ENCODE results near the gene RARRES1.

RARRES1 gene

DNA sequence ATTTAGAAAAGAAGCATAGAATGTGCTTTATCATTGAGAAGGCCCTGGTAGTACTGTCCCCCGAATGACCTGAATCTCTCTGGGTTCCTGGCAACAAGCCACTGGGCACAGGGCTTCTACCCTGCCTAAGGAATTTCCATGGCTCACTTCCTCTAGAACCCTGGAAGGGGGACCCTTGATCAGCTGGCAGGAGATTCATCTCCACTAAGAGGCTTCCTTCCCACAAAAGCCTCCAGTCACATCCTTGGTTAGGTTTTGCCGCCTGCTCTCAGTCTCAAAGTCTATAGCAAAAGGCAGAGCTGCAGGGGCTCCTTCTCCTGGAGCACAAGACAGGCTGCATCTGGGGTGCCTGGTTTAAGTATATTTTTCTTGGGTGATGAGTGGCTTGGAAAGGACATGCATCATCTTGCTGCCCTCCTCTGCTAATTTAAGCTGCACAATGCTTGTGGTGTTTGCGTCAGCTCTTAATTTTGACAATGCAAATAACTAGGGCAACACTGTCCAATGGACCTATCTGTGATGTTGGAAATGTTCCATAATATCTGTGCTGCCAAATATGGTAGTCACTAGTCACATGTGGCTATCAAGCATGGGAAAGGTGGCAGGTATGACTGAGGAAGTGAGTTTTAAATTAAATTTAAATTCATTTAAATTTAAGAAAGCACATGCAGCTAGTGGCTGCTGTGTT, 33.4 kb upstream of the RARRES1 start:
- DNase-seq: no peak

DNA sequence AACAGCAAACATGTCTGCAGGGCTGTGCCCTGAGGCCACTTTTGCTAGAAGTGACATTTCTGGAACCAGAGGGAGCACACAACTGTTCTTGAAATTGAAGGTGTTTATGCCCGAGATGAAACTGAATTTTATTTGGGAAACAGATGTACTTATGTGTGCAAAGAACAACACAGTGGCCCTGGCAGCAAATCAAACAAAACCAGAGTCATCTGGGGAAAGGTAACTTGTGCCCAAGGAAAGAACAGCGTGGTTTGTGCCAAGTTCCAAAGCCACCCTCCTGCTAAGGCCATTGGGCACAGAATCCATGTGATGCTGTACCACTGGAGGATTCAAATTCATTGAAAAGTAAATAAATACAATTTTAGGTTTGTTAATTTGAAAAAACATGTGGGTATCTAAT, 31.2 kb upstream of the RARRES1 start:
- DNase-seq: no peak

DNA sequence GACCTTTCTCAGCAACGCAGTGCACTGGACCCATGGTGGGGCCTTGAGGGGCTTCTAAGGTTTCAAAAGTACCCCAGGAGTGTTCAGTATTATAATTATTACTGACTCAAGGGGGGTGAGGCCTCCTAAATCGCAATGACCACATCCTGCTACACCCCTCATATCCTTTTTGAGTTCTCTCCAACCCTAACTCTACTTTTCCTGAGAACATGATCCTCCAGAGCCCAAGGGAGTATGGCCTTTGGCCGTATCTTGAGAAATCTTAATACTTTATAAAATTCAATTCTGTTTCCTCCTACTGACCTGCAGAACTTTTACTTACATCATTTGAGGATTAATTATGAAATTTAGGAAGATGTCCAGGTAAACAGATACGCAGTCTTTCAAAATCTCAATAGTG, 30.4 kb upstream of the RARRES1 start:
- DNase-seq: no peak

DNA sequence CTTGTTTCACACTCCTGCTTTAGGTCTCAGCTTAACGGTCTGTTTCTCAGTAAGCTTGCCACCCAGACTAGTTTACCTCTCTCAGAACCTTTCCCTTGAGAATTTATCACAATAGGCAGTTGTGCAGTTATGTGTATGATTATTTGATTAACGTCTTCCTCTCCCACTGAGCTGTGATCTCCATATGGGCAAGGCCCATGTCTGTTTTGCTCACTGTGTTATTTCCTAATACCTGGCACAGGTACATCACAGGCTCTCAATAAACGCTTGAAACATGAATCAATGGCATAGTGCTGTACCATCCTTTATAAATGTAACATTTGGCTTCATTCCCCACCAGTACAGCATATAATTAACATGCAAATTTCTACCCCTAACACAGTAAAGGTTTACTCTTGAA, 29.1 kb upstream of the RARRES1 start:
- DNase-seq: no peak

DNA sequence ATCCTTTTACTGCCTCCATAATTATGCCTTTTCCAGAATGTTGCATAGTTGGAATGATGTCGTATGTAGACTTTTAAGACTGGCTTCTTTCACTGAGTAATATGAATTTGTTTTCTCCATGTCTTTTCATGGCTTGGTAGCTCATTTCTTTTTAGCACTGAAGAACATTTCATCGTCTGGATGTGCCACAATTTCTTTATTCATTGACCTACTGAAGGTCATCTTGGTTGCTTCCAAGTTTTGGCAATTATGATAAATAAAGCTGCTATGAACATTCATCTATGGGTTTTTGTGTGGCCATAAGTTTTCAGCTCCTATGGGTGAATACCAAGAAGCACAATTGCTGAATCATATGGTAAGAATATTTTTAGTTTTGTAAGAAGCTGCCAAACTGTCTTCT, 23.2 kb upstream of the RARRES1 start:
- DNase-seq: no peak

DNA sequence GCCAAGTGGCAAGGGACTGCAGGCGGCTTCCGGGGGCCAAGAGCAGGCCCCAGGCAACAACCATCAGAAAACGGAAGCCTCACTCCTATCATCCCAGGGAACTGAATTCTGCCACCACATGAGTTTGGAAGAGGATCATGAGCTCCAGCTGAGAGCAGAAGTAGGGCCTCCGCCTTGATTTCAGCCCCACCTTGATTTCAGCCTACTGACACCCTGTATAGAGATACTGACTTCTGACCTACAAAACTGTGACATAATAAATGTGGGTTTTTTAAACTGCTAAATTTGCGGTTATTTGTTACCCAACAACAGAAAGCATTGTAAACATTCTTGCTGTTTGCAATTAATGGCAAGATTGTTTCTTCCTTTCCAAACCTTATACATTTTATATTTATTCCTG, 21.6 kb upstream of the RARRES1 start:
- no peak for DNase-seq

DNA sequence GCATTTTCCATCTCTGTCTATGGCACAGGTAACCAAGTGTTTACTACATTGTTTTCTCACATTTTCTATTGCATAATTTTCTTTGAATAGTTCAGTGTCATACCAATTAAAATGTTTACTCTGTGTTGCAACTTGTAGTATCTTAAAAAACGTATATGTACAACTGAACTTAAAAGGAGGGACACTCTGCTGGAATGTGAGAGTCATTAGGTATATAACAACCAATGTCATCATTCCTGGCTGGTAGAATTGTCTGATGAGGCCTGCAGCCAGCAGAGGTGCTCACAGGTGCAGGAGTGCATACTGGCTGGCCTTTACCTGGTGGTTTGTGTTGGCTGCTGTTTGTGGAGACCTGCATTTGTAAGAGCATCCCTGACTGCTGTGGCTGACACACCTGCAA, 19.1 kb upstream of the RARRES1 start:
- no peak for DNase-seq

DNA sequence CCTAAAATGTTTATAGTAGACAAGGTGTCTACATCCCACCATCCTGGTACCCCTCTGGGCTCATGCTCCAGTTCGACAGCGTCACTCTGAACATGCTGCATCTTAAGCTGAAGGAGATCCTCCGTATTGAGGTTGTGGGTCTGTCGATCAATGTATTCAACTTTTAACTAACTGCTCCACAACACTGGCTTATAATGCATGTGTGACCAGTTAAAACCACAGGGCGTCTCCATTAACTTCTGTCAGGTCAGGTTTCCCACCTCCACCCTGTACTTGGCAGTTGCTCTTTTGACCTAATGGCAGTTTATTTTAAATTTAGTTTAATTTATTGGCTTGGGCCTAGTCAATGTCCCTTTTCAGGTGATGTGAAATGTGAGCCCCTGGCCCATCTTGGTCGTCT, 17.8 kb upstream of the RARRES1 start:
- no peak for DNase-seq

DNA sequence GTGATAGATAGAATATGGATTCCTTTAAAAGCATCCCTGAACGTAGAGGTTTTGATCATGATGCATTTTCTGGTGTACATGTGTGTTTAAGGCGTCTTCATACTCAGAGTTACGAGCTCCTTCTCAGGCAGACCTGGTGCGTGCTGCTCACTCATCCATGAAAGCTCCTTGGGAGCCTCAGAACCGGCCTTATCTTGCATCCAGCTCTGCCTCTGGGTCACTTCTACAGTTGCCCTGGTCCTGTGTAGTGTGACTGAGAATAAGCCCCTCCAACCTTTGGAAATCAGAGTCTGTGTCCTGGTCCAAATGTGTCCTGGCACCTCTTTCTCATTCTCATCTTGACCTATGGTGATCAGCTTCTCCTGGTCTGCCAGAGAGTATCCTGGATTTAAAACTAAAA, 17.3 kb upstream of the RARRES1 start:
- no peak for DNase-seq

DNA sequence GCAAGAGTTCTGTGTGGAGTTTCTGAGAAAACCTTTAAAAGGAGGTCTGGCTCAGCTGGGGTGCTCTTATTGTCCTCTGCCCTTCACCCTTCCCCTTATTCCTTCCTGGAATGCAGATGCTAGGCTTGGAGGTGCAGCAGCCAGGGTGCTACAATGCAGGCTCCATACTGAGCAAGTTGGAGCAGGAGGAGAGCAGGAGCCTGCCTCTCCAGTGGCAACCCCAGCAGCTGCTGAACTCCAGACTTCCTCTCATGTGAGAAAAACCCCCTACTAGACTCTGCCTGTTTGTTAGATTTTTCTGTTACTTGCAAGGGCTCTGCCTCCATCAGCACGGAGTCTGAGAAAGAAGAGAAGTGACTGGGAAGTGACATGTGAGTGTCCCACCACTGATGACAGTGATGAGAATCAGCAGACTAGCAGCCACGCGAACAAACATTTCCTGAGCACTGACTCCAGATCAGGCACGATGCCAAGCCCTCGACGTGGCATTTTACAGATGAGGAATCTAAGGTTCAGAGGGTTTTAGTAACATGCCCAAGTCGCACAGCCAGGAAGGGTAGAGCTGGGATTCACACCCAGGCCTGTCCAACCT, 16.1 kb upstream of the RARRES1 start:
- no peak for DNase-seq

DNA sequence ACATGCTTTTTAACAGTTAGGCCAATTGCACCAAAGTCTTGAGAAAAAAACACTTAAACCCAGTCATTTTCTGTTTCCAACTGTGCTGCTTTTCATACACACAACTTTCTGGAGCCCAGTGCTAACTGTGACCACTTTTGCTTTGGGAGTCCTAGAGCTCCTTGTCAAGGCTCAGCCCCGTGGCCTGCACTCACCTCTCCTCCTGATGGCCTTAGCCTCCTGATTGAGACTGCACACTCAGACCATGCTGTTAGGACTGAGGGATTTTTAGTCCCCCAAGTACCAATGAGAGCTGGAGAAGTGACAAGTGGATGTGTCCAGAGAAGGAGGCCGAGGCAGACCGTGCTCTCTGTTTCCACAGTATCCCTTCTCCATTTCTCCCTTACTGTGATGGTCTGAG, 15.2 kb upstream of the RARRES1 start:
- no peak for DNase-seq

DNA sequence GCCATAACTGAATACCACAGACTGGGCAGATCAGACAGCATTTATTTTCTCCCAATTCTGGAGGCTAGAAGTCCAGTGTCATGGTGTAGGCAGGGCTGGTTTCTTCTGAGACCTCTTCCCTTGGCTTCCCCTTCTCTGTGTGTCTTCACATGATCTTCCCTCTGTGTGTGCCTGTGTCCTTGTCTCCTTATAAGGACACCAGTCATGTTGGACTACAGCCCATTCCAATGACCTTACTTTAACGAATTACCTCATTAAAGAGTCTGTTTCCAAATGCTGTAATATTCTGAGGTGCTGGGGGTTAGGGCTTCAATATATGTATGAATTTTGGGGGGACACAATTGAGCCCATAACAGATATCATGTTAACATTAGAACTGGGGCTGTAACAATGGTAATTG, 13.3 kb upstream of the RARRES1 start:
- no peak for DNase-seq

DNA sequence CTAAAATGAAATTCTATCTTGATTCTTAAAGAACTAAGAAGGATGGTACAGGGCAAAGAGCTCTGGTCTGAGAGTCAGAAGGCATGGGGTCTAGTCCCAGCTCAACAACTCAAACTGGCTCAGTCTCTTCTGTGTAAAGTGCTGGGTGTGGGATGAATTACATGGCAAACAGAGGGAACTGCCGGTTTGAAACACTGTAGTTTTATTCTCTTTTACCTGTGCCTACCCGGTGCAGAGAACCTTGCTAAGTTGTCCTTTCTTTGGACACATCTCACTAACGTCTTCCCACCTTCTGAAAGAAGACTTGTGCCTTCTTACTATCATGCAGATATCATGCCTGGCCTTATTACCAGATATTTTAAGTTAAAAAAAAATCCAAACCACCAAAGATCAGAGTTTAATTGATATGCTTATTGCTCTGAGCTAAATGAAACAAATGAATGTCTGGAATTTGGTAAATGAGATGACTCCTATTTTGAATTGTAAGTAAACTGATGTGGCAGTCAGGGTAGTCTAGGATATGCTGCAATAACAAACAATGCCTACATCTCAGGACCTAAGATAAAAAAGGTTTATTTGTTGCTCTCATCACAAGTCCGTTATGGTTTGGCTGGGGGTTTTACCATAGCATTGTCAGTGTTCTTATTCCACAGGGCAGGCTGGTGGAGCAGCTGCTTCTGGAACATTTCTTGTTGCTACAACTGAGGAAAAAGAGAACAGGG, 12.5 kb upstream of the RARRES1 start:
- DNase-seq: no peak

DNA sequence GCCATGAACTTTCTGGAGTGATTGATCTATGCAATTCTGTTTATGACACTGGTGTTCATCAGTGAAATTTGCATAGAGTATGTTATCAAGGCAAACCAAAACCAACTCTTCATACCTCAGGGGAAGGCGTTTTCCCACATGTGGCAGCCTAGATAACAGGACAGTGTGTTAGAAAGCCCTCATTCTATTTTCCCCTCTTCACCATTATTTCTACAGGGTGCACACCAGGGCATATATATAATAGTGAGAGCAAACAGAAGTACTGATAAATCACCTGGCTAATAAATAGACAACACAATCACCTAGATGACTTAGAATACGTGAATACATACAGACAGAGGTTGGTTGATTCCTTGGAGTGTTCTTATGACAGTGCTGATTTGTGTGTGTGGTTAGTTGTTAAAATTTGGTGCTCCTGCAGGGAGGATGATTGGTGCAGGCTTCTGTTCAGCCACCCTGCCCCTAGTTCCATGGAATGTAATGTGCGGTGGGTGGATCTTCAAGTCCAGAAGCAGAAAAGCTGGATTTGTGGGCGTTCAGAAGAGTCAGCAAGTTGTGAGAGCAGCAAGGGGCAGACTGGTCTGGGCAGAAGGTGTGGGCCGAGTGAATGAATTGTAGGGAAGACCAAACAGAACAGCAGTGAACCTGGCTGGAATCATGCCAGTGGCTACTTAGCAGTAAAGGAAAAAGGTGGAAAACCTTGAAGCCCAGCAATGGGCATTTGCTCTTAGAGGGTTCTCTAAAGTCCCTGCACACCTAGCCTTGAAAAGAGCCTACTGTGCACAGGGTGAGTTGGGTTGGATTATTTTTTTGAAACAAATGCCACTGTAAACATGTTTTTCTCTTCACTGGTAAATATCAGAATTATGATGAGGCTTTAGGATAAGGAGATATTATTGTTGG, 11.7 kb upstream of the RARRES1 start:
- DNase-seq: no peak

DNA sequence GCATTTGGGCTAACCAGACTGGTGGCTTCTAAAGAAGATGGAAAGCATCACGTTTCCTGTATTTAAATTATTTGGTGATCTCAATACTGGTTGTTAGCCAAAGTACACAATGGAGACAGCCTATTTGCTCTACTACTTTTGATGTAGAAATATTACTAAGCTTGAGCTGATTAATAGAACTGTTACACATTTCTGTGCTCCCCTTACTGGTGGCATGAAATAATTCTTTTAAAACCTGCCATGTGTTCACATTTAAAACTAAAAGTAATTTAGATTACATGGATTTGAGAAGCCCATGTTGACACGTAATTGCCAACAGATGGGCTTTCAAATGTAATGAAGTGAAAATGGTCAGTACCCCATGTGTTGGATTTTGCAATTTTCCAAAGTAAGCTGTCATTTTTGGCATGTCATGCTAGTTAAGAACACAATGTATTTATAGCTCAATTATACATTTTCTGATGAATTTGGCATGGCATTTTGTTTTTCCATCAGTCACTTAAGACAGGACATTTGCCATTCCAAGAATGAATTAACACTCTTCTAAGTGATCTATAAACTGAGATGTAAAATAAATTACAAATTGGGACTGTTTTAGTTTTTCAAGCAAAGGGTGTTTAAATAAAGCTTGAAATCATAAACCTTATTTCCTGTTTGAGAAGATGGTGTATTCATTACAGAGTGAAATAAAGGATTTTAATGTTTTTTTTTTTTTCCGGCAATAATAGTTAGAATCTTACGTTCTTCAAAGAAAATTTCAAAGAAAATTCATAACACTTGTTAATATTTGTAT, 10.8 kb upstream of the RARRES1 start:
- DNase-seq: no peak

DNA sequence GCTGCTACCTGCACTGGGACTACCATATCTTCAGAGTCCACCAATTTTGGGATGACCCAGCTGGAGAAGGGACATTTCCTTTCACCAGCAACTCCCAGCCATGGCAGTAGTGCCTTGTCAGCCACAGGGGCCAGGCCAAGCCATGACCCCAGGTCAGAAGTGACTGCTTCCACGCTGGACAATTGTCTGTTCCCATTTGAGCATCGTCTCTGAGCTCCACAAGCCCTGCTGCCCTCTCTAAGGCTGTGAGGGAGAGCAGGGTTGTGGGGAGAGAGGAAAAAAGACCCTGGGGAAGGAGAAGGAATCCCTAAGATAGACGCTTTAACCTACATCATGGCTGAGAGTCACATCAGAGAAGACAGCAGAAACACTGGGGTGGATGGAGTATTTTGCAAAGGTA, 7.4 kb upstream of the RARRES1 start:
- no peak for DNase-seq

DNA sequence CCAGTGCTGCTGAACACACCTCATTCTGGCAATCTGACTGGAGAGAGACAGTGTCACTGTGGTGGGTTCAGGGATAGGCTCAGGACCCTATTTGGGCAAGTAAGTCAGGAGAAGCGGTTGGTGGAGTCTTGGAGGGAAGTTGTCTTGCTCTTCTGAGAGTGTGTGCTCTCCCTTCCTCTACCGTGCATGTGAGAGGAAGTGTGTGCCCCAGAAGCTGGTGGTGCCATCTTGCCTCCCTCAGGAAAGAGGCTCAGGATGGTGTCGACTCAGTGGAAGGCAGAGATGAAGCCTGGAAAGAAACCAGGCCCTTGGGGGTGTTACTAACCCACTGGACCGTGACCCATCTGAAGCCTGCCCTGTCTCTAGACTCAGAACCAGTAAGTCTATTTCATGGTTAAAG, 6.8 kb upstream of the RARRES1 start:
- DNase-seq: no peak

DNA sequence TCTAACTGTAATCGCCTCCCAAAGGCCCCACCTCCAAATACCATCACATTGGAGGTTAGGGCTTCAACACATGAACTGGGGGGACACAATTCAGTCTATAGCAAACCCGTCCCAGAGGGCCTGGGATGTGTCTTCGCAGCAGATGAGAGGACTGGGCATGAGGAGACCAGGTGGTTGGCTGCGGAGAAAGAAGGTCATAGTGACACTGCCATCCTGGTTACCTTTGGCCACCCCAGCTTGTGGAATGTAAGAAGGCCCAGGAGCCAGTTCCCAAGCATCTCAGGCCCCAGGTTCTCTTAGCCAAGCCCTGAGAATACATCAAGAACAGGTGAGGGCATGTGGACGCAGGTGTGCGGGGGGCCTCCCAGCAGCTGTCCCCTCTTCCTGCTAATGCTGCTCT, 6.4 kb upstream of the RARRES1 start:
- DNase-seq: no peak

DNA sequence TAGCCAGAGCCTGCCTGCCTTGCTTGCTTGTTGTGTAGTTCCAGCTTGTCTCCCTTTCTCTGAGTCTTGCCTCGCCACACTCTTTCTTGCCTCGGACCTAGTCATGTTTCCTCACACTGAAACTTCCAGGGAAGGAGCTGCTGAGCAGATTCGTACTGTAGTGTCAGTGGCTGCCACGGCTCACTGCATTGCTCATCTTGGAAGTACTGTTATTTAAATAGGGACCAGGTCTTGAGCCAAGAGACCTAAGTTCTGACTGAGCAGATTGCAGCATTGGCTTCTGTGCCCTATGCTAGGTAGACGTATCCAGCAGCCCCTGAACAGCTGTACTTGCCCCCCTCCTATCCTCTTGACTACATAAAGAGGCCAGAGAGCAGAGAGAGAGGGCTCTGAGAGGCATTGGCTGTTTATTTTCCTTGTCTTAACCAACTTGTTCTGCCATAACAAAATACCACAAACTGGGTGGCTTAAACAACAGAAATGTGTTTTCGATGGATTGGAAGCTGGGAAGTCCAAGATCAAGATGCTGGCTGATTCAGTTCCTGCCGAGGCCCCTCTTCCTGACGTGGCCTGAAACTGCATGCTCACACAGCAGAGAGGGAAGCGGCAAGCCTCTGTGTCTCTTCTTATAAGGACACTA, 5.8 kb upstream of the RARRES1 start:
- DNase-seq: no peak

DNA sequence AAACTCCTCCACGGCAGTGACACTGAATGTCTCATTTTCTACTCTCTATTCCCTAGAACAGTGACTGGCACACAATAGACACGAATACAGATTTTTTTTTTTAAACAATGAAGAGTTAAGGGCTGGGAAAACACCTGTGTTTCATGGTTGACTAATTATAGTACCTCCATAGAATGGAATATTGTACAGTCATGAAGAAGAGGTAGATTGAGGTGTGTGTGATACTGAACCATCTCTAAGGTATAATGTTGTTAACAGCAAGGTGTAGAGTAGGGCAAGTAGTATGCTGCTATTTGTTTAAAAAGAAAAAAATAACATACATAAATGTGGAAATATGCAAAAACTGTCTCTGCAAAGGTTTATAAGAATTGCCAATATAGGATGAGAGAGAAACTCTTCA, 5.2 kb upstream of the RARRES1 start:
- no peak for DNase-seq

DNA sequence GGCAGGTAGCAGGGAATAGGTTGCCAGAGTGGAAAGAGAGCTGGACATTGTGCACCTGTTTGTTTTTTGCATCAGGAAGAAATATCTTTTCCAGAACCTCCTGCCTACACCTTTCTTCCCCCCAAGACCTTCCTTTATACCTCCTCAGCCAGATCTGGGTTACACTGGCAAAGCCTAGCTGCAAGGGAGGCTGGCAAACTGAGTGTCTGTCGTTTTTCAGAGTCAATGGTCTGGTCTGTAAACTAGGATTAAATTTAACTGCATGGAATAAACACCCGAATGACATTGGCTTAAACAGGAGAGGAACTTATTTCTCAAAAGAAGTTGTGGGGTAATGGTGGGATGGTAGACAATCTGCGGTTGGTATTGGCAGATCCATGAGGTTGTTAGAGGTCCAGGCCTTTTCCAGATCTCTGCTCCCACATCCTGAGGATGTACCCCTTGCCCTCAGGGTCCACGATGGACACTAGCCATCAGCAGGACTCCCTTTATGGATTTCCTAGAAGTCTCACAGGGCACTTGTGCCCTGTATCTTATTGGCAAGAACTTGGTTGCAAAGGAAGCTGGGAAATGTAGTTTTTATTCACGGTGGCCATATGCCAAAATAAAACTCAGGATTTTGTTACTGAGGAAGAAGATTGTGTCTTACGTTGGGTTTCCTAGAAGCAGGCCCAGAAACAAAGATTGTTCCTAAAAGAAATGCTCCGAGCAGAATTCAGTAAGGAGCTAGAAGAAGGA, 3.2 kb upstream of the RARRES1 start:
- no peak for DNase-seq
